HTR-8/SVneo (cell line): ENCODE measurements around the gene RNLS.
"Not testable (repeated sequence)": the region's sequence is repeated elsewhere in the genome, so short reads cannot be mapped to it uniquely, and the experiment has no call there.

Source experiments
- DNase-seq: peaks from one replicate; pipeline ENCODE4 v3.0.0; 2011; ENCODE audit warnings: low spot score, mixed read lengths; ENCODE audit not compliant: insufficient read length
- FAIRE-seq: peaks from 2 replicates; lab custom pipeline; 2011; peaks lifted over from hg19 to GRCh38; lab: Jason Lieb, UNC

The RNLS gene

GRCh38 chr10:88489107-88489506 is 94.0 kb downstream of the RNLS start:
- FAIRE-seq = no peak
- DNase-seq = no peak

GRCh38 chr10:88486816-88487215 is 96.3 kb downstream of the RNLS start:
- DNase-seq, FAIRE-seq: not testable (repeated sequence)

- DNase-seq = no peak
- FAIRE-seq = no peak
Measured at GRCh38 chr10:88482220-88482619, 100.9 kb downstream of the RNLS start.

GRCh38 chr10:88478256-88478655 is 104.9 kb downstream of the RNLS start:
- no peak for DNase-seq
- no peak for FAIRE-seq

- DNase-seq (no peak), FAIRE-seq (no peak)
Measured at GRCh38 chr10:88477343-88478085, 105.6 kb downstream of the RNLS start.

- DNase-seq = no peak
- FAIRE-seq = no peak
Measured at GRCh38 chr10:88474884-88475844, 108.0 kb downstream of the RNLS start.

- no peak for DNase-seq
- no peak for FAIRE-seq
Measured at GRCh38 chr10:88473989-88474883, 108.9 kb downstream of the RNLS start.

DNA sequence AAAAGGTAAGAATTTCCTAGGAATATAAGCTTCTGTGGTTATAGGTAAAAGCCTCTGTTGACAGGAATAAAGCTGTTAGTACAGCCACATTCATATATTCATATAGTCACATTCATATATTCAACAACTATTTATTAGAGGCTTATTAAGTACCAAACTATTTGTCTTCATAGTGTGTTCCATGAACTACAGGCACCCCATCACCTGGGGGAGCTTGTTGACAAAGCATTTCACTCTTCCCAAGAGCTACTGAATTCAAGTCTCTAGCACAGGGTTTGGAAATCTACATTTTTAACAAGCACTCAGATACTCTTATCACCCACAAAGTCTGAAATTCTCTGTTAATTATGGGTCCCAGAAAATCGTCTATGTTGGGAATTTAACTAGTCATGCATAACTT is 110.6 kb downstream of the RNLS start:
- FAIRE-seq (no peak), DNase-seq (no peak)

DNA sequence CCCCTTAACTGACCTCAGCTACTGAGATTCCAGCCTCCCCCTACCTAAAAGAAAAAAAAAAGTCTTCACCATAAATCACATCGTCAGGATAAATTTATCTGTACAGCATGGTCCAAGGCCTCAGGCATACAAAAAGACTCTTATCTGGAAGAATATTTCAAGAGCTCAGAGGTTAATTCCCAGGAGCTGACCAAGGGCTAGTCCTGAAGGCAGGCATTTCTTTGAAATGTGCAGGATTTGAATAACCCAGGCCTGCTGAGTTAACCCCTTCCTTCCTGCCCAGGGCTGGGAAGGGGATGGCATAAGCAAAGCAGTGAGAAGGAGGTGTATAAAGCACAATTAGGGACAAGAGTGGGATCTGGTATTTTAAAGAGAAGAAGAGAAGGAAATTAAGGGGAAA is 111.2 kb downstream of the RNLS start:
- DNase-seq (no peak), FAIRE-seq (no peak)

DNA sequence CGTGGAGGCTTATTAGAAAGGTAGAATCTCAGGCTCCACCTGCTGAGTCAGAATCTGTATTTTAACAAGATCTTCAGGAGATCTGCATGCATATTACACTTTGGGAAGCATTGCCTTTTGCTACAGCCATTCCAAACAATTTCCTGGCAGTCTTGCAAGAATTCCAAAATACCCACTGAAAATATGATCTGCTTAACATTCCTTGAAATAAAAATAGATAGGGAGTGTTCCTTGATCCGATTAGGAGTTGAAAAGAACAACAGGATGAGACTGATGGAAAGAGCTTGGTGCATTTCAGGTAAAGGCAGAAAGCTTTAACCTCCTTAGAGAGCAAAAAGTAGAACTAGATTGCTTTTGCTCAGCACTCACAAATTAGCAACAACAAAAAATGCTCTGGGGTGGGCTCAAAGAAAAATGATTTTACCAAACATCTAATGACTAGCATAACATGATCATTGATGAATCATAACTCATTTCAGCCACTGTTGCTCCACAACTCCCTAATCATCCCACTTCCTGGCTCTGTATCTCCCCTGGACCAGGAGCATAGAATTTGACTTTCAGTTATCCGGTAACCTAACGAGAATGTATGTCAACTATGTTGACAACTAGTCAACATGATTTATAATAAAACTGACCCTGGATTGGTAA is 115.2 kb downstream of the RNLS start:
- DNase-seq = no peak
- no peak for FAIRE-seq

GRCh38 chr10:88466786-88467185 is 116.3 kb downstream of the RNLS start:
- DNase-seq = no peak
- FAIRE-seq = no peak

DNA sequence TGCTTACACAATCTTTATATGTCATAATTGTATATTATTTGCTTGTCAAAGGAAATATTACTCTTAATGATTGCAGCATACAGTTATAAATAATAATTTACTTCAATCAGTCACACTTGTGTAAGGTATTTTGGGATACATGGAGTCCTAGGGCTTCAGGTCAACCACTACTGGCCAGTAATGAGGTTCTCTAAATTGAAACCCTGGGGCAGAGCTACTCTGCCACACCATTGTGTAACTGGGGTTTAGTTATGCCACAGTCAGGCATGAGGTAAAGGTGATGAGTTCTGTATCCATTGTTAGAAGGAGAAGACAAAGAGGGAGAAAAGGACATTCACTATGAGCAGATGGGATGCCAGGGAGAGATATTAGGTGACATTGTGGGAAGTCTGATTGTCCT is 117.4 kb downstream of the RNLS start:
- DNase-seq (no peak), FAIRE-seq (no peak)

GRCh38 chr10:88463811-88464210 is 119.3 kb downstream of the RNLS start:
- DNase-seq (no peak), FAIRE-seq (no peak)

GRCh38 chr10:88461426-88461825 is 121.7 kb downstream of the RNLS start:
- DNase-seq = no peak
- FAIRE-seq = no peak

GRCh38 chr10:88459530-88459929 is 123.6 kb downstream of the RNLS start:
- FAIRE-seq = peak; percentile 23

GRCh38 chr10:88458209-88458608 is 124.9 kb downstream of the RNLS start:
- FAIRE-seq = no peak
- no peak for DNase-seq

More at GRCh38 chr10:88459530-88459929, 123.6 kb downstream of the RNLS start:
- DNase-seq = no peak

DNA sequence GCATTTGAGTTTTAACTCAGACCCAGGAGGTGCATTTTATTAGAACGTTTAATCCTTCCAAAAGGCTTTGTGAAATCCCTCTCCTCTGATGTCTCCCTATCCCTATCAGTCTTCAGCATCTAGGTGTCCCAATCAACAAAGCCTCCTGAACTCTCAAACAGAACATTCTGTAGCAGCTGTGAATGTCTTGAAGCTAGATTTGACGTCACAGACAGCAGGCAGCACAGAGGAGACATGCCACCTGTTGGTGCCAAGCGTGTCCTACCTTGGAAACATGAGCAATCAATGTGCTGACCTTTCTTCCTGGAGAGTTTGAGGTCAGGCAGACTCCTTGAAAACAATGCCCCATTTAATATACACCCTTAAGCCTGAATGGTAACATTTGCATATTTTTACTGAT is 125.5 kb downstream of the RNLS start:
- no peak for FAIRE-seq
- DNase-seq = no peak

- DNase-seq (no peak), FAIRE-seq (no peak)
Measured at GRCh38 chr10:88456730-88457129, 126.4 kb downstream of the RNLS start.

DNA sequence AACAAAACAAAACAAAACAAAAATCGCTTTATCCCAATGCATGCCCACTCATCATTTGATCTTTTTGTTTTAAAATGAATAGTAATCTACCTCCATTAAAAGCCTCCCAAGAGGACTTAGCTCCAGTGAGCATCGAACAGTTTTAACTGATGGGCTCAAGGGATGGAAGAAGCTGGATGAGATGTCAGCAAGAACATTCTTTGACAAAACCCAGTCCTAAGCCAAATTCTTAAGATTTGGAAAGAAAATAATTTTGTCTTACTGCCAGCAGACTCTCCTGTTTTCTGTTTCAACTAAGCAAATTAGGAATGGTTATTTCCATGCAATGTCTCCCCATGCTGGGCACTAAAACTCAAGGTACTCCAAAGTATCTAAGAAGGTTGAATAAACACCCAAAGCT is 127.3 kb downstream of the RNLS start:
- FAIRE-seq (no peak), DNase-seq (no peak)

GRCh38 chr10:88450201-88450600 is 132.9 kb downstream of the RNLS start:
- FAIRE-seq = no peak
- no peak for DNase-seq
